Smooth muscle cell (in vitro differentiated cells): Measurements from ENCODE around the gene FRG2B. TPM values are rescaled to one million over a fixed set of nuclear protein-coding genes. Genes with fewer than 3 reads are reported as not detected.
"Not testable (repeated sequence)": the region's sequence is repeated elsewhere in the genome, so short reads cannot be mapped to it uniquely, and the experiment has no call there.

Experiments used
- DNase-seq: peaks from one replicate; lab custom pipeline; 2025; ENCODE audit not compliant: unreplicated experiment; lab: John Stamatoyannopoulos, UW
- H2AFZ ChIP-seq: fragments of 200-600 bp; sonication (generic); 2 replicates; pipeline ENCODE4 v1.6.0; 2016; ENCODE audit warnings: antibody characterized with exemption, low read depth, mild to moderate bottlenecking
- H3F3A ChIP-seq: fragments of 200-600 bp; sonication (generic); 2 replicates; pipeline ENCODE4 v1.6.0; 2017; ENCODE audit warnings: antibody characterized with exemption, low read depth
- H3K27ac ChIP-seq: fragments of 200-600 bp; sonication (generic); 2 replicates; pipeline ENCODE4 v1.5.1; 2016; ENCODE audit warnings: low read depth, mild to moderate bottlenecking
- H3K27me3 ChIP-seq: fragments of 200-600 bp; sonication (generic); 2 replicates; pipeline ENCODE4 v1.6.1; 2016; ENCODE audit warnings: low read depth, mild to moderate bottlenecking
- H3K36me3 ChIP-seq: fragments of 200-600 bp; sonication (generic); 2 replicates; pipeline ENCODE4 v1.5.1; 2016; ENCODE audit warnings: low read depth
- H3K4me1 ChIP-seq: fragments of 200-600 bp; sonication (generic); 2 replicates; pipeline ENCODE4 v1.5.1; 2016; ENCODE audit warnings: low read depth
- H3K4me2 ChIP-seq: fragments of 200-600 bp; sonication (generic); 2 replicates; pipeline ENCODE4 v1.6.0; 2016; ENCODE audit warnings: mild to moderate bottlenecking
- H3K4me3 ChIP-seq: fragments of 200-600 bp; sonication (generic); 2 replicates; pipeline ENCODE4 v1.5.1; 2016; ENCODE audit warnings: mild to moderate bottlenecking
- H3K79me2 ChIP-seq: fragments of 200-600 bp; sonication (generic); 2 replicates; pipeline ENCODE4 v1.6.0; 2016; ENCODE audit warnings: low read depth, mild to moderate bottlenecking
- H3K9ac ChIP-seq: fragments of 200-600 bp; sonication (generic); 2 replicates; pipeline ENCODE4 v1.6.0; 2016; ENCODE audit warnings: low read depth
- H3K9me3 ChIP-seq: fragments of 200-600 bp; sonication (generic); replicated peaks from 2 replicates; pipeline ENCODE4 v1.5.1; 2016; ENCODE audit warnings: low read depth
- H4K20me1 ChIP-seq: fragments of 200-600 bp; sonication (generic); 2 replicates; pipeline ENCODE4 v1.6.0; 2016; ENCODE audit warnings: low read depth
- WGBS: methylation state at CpG from one replicate; pipeline ENCODE4 v1.1.7; 2016; ENCODE audit warnings: low lambda C conversion rate; 5-methylcytosine and 5-hydroxymethylcytosine counted together
- polyA plus RNA-seq: library from polyadenylated mRNA; unstranded; fragments of >200 nt; fragmentation: Nextera tagmentation; extraction: Ambion mirVana; gene quantifications from 2 replicates; pipeline ENCODE4 v1.2.1, GENCODE V29; 2016
- total RNA-seq: library from RNA; depleted of rRNA; stranded (reverse); fragments of >200 nt; gene quantifications from 2 replicates; pipeline ENCODE4 v1.2.3, GENCODE V29; 2014
- TF ChIP-seq, protein P1 (sequence below): fragments of 200-600 bp; sonication (generic); IDR thresholded peaks from 2 replicates; pipeline ENCODE4 v1.5.1; 2017; ENCODE audit warnings: borderline replicate concordance, mild to moderate bottlenecking, antibody characterized with exemption; ENCODE audit not compliant: insufficient read depth, poor library complexity, severe bottlenecking

The FRG2B gene
- total and polyA plus RNA-seq, 2 experiments from 2014 or later: not detected

DNA sequence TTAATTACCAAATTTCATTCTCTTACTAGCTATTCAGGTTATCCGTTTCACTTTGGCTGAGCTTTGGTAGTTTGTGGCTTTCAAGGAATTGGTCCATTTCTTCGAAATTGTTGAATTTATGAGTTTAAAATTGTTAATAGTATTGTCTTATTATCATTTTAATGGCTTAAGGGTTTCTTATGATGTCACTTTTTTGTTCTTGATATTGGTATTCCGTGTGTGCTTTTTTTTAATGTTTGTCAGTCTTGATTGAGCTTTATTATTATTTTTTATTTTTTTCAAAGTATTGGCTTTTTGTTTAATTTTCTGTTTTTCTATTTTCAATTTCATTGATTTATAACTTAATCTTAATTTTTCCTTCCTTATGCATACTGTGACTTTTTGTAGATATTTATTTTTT, 25.9 kb downstream of the FRG2B start:
- Histone ChIP-seq H3F3A (no peaks in the 10 kb centered on the region), H3K79me2 (no peaks in the 10 kb centered on the region), H4K20me1 (no peaks in the 10 kb centered on the region), H3K9ac (no peak overlapping the region), H3K4me2 (no peak overlapping the region), H3K9me3 (peaks cover 25% of the 10 kb centered on the region), H3K4me3 (no peak overlapping the region), H3K27me3 (no peaks in the 10 kb centered on the region), H3K4me1 (no peaks in the 10 kb centered on the region), H3K36me3 (no peaks in the 10 kb centered on the region), H3K27ac (no peak overlapping the region), H2AFZ (no peak overlapping the region)
- 51% methylated on average over 3 of the region's 3 CpGs for WGBS
- no peak for DNase-seq
- TF ChIP-seq, protein P1, sequence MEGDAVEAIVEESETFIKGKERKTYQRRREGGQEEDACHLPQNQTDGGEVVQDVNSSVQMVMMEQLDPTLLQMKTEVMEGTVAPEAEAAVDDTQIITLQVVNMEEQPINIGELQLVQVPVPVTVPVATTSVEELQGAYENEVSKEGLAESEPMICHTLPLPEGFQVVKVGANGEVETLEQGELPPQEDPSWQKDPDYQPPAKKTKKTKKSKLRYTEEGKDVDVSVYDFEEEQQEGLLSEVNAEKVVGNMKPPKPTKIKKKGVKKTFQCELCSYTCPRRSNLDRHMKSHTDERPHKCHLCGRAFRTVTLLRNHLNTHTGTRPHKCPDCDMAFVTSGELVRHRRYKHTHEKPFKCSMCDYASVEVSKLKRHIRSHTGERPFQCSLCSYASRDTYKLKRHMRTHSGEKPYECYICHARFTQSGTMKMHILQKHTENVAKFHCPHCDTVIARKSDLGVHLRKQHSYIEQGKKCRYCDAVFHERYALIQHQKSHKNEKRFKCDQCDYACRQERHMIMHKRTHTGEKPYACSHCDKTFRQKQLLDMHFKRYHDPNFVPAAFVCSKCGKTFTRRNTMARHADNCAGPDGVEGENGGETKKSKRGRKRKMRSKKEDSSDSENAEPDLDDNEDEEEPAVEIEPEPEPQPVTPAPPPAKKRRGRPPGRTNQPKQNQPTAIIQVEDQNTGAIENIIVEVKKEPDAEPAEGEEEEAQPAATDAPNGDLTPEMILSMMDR: no peak

DNA sequence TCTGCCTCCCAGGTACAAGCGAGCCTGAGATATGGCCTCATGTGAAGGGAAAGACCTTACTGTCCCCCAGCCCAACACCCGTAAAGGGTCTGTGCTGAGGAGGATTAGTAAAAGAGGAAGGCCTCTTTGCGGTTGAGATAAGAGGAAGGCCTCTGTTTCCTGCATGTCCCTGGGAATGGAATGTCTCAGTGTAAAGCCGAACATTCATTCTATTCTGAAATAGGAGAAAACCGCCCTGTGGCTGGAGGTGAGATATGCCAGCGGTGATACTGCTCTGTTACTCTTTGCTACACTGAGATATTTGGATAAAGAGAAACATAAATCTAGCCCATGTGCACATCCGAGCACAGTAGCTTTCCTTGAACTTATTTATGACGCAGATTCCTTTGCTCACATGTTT, 26.7 kb downstream of the FRG2B start:
- not testable (repeated sequence) for H3K79me2 ChIP-seq, DNase-seq, H3K4me3 ChIP-seq, H3F3A ChIP-seq, H3K4me1 ChIP-seq, H3K9ac ChIP-seq, H3K4me2 ChIP-seq, H3K36me3 ChIP-seq, H2AFZ ChIP-seq, H3K27me3 ChIP-seq, H3K27ac ChIP-seq, H4K20me1 ChIP-seq
- H3K9me3 ChIP-seq: peaks cover 20% of the 10 kb centered on the region
- 70% methylated on average over 8 of the region's 8 CpGs for WGBS

DNA sequence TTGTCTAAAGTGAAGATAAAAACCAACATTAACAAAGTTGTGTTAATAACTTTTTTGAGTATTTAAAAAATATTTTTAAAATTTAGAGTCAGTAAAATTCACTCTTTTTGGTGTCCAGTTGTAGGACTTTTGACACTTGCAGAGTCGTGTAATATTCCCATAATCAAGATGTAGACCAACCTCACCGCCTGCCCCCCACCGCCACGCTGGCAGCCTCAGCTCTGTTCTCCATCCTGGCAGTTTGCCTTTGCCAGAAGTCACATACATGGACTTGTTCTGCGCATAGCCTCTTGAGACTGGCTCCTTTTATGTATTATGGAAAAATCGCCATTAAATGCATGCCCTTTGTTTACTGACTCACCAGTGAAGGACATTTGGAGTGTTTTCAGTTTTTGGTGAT, 33.9 kb downstream of the FRG2B start:
- 45% methylated on average over 6 of the region's 6 CpGs for WGBS
- Histone ChIP-seq H3K9me3 (peaks cover 12% of the 10 kb centered on the region), H3K9ac (no peak overlapping the region), H3K4me2 (no peak overlapping the region), H3K79me2 (no peaks in the 10 kb centered on the region), H3K4me3 (no peak overlapping the region), H3K27me3 (no peaks in the 10 kb centered on the region), H3K36me3 (no peaks in the 10 kb centered on the region), H3K27ac (no peak overlapping the region), H3F3A (no peaks in the 10 kb centered on the region), H2AFZ (no peak overlapping the region), H3K4me1 (no peaks in the 10 kb centered on the region), H4K20me1 (no peaks in the 10 kb centered on the region)
- TF ChIP-seq, protein P1: no peak
- no peak for DNase-seq

DNA sequence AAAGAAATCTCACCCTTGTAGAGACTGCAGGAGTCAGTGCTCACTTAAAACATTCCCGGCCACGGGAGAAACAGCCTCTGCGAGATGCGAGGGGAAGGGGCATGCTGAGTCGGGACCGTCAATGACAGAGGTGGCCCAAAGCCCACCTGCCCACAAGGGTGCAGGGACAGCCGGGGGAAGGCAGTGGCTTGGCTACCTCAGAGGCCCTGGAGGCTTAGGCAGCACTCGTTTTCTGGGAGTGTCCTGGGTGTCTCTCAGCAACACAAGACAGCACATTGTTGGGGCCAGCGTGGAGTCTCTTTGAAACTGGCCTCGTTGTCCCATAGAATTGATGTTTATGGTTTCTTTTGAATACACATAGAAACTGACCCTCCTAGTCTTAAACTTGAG, 35.6 kb downstream of the FRG2B start:
- Histone ChIP-seq H3F3A (no peaks in the 10 kb centered on the region), H3K27me3 (no peaks in the 10 kb centered on the region), H3K36me3 (no peaks in the 10 kb centered on the region), H3K79me2 (no peaks in the 10 kb centered on the region), H3K9me3 (peaks cover 1% of the 10 kb centered on the region), H2AFZ (no peak overlapping the region), H3K9ac (no peak overlapping the region), H4K20me1 (no peaks in the 10 kb centered on the region), H3K4me1 (no peaks in the 10 kb centered on the region), H3K4me2 (no peak overlapping the region), H3K27ac (no peak overlapping the region), H3K4me3 (no peak overlapping the region)
- TF ChIP-seq, protein P1: no peak
- WGBS: 74% methylated on average over 10 of the region's 10 CpGs
- DNase-seq: no peak
